AG08395 (cell line): ENCODE data around the gene TAGAP.
"Not testable (repeated sequence)": the region's sequence is repeated elsewhere in the genome, so short reads cannot be mapped to it uniquely, and the experiment has no call there.

Experiments
- DNase-seq: peaks from one replicate; pipeline ENCODE4 v3.0.0; 2012; ENCODE audit warnings: mixed read lengths, low spot score

The TAGAP gene

DNA sequence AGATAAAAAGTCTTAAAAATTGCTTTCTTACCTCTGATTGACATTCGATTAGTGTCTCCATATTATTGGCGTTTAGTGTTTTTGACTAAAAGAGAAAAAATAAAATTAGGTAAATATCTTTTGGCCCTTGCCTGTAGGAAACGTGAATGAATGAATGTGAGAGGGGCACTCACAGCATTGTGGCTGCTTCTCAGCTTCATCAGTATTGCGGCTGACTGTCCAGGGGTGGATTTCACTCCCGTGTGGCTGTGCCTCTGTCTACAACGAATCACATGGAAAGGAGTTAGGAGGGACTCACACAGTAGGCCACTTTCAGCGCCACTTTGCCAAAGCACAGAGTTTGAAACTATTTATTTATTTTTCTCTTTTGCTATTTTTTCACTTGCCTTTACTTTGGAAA, 844 bp downstream of the TAGAP start:
- DNase-seq: no peak

- DNase-seq: no peak
These were observed 1.5 kb downstream of the TAGAP start for GRCh38 chr6:159043251-159043650.

DNA sequence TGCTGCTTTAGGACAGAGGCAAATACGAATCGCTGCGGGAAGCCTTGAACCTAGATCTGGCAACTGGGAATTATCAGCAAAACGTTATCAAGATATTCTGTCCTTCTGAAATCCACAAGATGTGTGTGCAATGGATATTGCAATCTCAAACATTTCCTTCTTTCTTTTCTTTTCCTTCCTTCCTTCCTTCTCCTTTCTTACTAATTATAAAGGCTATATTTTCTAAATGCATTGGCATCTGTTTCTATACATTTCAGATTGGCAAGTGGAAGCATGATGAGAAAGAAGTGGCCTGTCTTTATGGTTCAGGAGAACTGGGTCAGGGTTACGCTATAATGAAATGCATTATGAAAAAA, 2.0 kb downstream of the TAGAP start:
- DNase-seq: no peak

- DNase-seq: peak; percentile 56
These were observed 2.6 kb downstream of the TAGAP start for GRCh38 chr6:159042003-159042825.

DNA sequence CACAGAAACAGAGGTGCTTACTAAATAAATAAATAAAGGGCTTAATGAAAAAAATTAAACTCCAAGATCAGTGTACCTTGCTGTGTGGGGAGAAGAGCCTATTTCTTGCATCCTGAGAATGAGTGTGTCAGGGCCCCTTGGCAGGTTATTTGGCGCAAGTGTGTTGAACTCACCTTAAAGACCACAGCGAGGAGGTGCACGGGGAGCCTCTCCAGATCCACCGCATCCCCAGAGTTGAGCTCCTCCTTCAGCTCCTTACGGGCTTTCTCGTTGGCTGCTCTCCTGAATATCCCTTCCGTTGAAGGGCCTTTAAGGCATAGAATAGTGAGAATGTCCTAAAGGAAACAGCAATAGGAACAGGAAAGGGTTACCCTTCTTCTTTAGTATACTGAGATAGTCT, 3.6 kb downstream of the TAGAP start:
- DNase-seq: no peak

DNA sequence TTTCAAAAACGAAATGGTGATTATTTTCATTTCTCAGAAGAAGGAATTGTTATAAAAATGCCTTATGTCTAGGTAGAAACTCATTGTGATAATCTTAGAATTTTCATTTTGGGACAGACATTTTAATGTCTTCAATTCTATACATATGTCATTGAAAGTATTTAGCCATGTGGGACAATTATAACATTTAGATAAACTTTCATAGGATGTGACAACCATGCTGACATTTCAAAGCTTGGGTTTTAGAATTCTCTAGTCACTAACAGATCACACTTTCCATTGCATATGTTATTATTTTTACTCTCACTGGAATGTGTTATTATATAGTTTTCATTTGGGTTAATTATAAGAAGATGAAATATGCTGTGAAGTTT, 4.9 kb downstream of the TAGAP start:
- DNase-seq: no peak

DNA sequence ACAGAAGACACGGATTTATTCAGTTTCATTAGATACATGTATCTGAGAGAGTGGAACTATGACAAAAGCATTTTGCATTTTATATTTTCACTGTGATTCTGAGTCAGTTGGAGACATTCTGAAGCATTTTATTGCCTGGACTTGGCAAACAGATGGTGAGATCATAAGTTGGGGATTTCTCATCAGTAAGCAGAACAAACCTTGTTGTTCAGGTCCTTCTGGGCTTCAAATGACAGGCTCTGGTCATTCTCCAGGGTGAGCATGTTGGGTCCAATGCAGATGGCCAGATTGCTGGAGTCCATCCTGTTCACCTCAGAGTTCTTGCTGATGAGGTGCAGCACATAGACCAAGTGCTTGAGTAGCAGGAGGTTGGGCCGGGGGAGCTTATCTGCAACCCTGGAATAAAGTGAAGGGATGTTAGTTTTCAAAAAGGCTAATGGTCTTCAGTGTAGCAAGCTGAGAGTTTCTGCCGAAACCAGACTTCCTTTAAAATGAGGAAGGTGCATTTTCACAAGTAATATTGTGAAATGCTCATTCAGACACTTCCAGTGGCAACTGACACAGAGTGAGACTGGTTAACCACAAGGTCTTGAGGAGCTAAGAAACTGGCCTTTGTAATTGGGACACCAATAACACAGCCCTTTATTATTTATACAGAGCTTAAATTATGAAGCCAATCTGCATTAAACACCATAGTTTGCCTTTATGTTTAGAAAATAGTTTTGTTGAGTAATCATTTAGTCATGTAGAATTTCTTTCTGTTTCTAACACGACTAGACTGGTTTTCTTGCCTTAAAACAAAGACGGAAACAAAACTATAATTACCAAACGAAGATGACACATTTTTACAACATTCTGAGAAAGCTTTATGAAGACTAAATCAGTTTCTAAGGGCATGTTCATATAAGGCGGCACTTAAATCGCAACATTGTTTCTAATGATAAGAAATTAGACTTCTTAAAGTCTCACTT, 5.6 kb downstream of the TAGAP start:
- peak; percentile 61 for DNase-seq

- DNase-seq: not testable (repeated sequence)
These were observed 6.5 kb downstream of the TAGAP start for GRCh38 chr6:159038318-159038717.

DNA sequence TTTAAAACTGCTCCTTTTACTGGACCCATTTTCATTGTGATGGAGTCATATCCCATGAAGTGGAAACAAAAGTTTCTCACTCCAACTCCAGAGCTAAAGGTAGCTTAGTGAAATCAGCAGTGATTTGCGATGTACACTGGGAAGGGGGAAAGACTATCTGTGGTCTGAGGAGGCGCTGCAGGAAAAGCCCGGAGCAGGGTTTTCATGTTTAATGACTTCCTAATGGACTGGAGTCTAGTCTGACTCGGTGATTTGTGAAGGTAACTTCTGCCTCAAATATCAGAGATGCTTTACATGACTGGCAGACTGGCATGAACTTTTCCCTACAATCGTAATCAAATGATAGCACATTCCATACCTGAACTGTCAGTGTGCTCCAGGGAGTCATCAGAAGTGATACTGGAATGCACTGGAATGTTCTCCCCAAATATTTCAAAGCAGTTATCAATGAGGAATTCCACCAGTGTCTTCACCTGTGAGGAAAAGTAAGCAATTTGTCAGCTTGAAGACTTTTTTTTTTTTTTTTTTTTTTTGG, 7.0 kb downstream of the TAGAP start:
- no peak for DNase-seq

- no peak for DNase-seq
These were observed 8.1 kb downstream of the TAGAP start for GRCh38 chr6:159036673-159037072.

- no peak for DNase-seq
These were observed 8.9 kb downstream of the TAGAP start for GRCh38 chr6:159035891-159036290.

DNA sequence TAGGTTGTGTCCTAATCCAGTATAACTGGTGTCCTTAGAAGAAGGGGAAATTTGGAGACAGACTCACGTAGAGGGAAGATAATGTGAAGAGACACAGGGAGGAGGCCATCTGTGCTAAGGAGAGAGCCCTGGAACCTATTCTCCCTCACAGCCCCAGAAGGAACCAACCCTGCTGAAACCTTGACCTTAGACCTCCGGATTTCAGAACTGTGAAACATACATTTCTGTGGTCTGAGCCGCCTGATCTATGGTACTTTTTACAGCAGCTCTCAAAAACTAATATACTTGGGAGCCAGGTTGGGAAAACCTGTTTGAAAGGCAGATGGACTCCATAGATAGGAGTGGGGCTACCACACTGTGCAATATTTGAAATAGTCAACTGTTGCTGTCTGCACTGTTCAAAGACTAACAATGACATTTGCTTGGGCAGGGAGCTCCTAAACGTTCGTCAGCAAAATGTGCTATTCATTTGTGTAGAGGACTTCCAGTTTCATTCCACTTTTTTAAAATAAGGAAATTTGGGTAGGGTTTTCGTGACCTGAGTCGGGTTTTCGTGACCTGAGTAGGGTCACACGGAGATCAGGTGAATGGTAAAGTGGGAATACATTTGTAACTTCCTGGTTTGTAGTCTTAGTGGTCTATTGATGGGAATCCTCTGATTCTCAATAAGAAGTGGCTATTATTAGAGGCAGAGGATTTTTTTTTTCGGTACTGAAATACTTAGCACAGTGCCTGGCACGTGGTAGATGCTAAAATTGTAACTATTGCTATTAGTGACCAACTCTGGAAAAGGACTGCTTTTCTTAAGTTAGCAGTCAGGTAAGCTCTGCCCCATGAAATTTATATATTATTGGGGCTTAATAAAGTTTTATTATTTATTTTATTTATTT, 11.4 kb downstream of the TAGAP start:
- no peak for DNase-seq

- DNase-seq: no peak
These were observed 12.9 kb downstream of the TAGAP start for GRCh38 chr6:159031846-159032245.

DNA sequence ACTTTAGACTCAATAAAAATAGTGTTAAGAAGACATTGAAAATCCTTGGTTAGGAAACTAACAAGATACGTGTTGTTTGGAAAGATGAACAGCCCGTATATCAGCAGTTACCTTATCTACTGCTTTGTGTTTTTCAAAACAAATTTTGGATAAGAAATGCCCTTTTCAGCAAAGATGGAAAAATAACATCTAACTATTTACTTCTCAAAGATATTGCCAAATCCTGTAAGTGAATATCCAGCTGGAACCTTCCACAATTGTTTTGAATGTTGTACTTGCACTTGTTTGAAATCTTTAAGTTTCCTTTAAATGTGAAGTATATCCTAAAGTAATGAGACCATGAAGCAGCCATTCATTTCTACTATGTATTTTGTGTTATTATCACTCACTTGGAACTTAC, 14.6 kb downstream of the TAGAP start:
- no peak for DNase-seq

GRCh38 chr6:159025224-159025623, 19.6 kb downstream of the TAGAP start:
- not testable (repeated sequence) for DNase-seq

- no peak for DNase-seq
These were observed 20.9 kb downstream of the TAGAP start for GRCh38 chr6:159023893-159024292.

GRCh38 chr6:159020011-159020410, 24.8 kb downstream of the TAGAP start:
- DNase-seq: no peak

DNA sequence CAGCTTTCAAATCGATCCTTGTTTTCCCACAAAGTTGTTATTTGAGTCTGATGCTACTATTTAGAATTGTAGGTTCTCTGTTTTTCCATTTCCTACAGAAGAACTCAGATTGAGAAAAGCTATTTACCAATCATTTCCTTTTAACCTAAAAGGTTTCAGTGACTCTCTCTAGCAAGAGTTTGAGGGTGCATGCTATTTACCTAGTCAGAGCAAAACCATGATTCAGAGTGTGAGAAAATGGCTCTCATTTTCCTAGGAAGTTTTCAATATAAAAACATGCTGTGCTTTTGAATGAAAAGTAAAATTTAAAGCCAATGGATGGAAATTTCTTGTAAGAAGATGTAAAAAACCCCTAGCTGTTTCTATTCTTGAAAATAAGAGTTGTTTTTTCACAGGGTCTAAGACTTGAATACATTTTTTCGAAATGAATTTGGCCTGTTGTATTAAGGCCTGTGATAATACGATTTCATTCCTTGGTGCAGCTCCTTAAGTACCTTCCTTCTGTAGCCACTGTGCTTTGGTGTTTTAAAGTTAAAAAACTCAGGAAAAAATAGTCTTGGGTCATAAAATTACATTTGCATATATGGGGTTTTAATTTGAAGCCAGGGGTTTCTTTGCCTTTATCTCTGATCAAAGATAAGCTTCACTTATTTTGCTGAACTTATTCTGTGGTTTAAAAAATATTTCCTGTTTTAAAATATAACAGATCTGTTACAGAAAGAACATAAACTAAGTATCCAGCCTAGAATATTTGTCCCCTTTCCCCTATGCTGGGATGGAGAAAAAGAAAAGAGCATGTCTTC, 26.8 kb downstream of the TAGAP start:
- no peak for DNase-seq

DNA sequence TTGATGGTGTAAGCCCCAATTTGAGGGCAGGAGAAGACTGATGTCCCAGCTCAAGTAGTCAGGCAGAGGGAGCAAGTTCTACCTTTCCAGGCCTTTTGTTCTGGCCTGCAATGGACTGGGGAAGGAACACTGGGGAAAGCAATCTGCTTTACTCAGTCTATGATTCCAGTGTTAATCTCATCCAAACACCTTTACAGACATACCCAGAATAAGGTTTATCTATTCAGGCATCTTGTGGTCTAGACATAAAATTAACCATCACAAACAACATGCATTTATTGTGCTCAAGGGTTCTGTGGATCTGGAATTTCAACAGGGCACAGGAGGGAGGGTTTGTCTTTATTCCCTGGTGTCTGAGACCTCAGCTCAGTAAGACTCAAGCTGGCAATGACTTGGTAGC, 30.4 kb downstream of the TAGAP start:
- no peak for DNase-seq

DNA sequence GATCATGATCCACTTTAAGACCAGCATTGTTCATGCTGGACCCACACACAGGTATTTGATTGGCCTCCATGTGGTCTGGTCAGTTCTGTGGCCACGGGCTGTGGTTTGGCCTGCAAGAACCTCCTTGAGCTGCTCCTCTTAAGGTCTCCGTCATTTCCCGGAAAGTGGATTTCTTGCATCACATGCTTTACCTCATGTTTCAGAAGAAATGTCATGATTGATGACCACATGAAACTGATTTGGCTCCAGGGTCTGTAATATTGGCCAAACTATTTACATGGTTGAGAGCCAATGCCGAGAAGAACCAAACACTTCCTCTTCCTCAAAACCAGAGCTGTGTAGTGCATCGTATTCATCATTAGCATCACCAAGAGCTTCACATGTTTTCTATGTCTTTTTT, 31.6 kb downstream of the TAGAP start:
- no peak for DNase-seq

- no peak for DNase-seq
These were observed 32.6 kb downstream of the TAGAP start for GRCh38 chr6:159012201-159012600.
